Right atrium auricular region (tissue), 2 donors: ENCODE data around the gene BAHD1. TPM values are rescaled to one million over a fixed set of nuclear protein-coding genes. Genes with fewer than 3 reads are reported as not detected.

Source experiments
- DNase-seq: peaks from one replicate; pipeline ENCODE4 v3.0.0-alpha.2; 2019; ENCODE audit warnings: low spot score
- H3K27ac ChIP-seq, 2 donors: fragments of 200-600 bp; sonication (generic); 1 replicate in 1 of 2; 2 replicates in 1 of 2; pipeline ENCODE4 v1.5.1; 2016 to 2019
- H3K27me3 ChIP-seq, 2 donors: fragments of 200-600 bp; sonication (generic); one replicate each; pipeline versions ENCODE4 v1.5.1 to v1.6.0; 2017 to 2019
- H3K36me3 ChIP-seq: fragments of 200-600 bp; sonication (generic); one replicate; pipeline ENCODE4 v1.5.1; 2016
- H3K4me1 ChIP-seq, 2 donors: fragments of 200-600 bp; sonication (generic); one replicate each; pipeline versions ENCODE4 v1.5.1 to v1.6.0; 2017 to 2019
- H3K4me3 ChIP-seq, 2 donors: fragments of 200-600 bp; sonication (generic); 1 replicate in 1 of 2; 2 replicates in 1 of 2; pipeline ENCODE4 v1.5.1; 2017 to 2019; ENCODE audit warnings: mild to moderate bottlenecking in 1 of 2, moderate library complexity in 1 of 2
- H3K9me3 ChIP-seq, 2 donors: fragments of 200-600 bp; sonication (generic); one replicate each; pipeline ENCODE4 v1.5.1; 2019
- total RNA-seq, 2 donors: library from RNA; depleted of rRNA; stranded (reverse); fragments of >200 nt; gene quantifications; one replicate each; pipeline ENCODE4 v1.1.0, GENCODE V29; 2016
- TF ChIP-seq, protein P1 (sequence below), 2 donors: fragments of 200-600 bp; sonication (generic); IDR thresholded peaks; one replicate each; pipeline ENCODE4 v1.5.1; 2019; ENCODE audit warnings: antibody characterized with exemption in 2 of 2

Gene BAHD1
- total RNA-seq, 2 donors from 2014 or later = 11.6 to 19.2 TPM

DNA sequence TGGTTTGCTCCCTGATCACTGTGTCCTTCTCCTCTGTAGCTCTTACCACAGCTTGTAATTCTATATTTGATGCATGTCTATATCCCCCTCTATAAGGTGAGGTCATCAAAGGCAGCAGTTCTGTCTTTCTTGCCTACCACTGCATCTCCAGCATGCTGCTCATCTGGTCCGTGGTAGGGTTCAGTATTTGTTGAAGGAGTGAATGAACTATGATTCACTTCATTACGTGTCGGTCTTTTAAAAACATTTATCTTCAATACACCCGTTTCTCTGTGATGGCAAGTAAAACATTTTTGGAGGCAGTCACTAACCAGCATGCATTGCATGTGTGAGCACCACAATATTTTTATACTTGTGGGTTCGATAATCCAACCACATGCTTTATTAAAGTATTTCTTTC, 57.7 kb downstream of the BAHD1 start:
- Histone ChIP-seq H3K4me3 (no peak overlapping the region), H3K9me3 (no peaks in the 10 kb centered on the region), H3K36me3 (no peaks in the 10 kb centered on the region), H3K27me3 (no peaks in the 10 kb centered on the region), H3K27ac (no peak overlapping the region), H3K4me1 (no peaks in the 10 kb centered on the region)
- TF ChIP-seq, protein P1, sequence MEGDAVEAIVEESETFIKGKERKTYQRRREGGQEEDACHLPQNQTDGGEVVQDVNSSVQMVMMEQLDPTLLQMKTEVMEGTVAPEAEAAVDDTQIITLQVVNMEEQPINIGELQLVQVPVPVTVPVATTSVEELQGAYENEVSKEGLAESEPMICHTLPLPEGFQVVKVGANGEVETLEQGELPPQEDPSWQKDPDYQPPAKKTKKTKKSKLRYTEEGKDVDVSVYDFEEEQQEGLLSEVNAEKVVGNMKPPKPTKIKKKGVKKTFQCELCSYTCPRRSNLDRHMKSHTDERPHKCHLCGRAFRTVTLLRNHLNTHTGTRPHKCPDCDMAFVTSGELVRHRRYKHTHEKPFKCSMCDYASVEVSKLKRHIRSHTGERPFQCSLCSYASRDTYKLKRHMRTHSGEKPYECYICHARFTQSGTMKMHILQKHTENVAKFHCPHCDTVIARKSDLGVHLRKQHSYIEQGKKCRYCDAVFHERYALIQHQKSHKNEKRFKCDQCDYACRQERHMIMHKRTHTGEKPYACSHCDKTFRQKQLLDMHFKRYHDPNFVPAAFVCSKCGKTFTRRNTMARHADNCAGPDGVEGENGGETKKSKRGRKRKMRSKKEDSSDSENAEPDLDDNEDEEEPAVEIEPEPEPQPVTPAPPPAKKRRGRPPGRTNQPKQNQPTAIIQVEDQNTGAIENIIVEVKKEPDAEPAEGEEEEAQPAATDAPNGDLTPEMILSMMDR (IDR thresholded peaks at IDR 0.05) = no peak
- no peak for DNase-seq

DNA sequence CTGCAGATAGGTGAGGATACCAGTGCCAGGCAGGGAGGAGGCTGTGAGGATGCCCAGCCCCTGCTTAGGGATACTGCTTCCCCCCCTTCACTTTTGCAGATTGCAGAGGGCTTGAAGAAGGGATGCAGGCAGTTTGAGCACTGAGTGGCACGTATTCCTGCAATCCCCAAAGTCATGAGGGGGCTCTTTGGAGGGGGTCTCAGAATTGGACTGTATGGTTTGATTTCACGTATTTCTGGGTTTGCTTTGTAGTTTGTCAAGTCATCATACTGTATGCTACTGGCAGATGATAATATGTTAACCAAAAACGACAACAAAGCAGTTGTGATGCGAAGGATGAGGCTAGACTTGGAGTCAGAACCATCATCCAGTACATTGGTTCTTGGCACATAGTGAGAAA, 58.1 kb downstream of the BAHD1 start:
- H3K4me3 ChIP-seq = no peak overlapping the region
- no peaks in the 10 kb centered on the region for H3K27me3 ChIP-seq
- no peaks in the 10 kb centered on the region for H3K9me3 ChIP-seq
- H3K36me3 ChIP-seq = no peaks in the 10 kb centered on the region
- TF ChIP-seq, protein P1 (IDR thresholded peaks at IDR 0.05) = no peak
- H3K27ac ChIP-seq = no peak overlapping the region
- DNase-seq = no peak
- no peaks in the 10 kb centered on the region for H3K4me1 ChIP-seq

DNA sequence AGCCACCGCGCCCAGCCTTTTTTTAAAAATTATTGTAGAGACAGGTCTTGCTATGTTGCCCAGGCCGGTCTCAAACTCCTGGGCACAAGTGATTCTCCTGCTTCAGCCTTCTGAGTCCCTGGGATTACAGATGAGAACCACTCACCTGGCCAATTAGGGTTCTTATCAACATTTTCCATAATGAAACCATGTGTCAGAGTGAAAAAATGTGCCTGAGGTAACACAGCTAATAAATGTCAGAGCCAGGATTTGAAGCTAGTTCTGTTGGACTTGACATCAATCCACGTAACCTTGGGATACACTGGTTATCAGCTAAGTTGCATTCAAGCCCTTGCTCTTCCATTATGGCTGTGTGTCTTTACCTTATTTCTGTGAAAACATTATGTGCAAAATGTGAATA, 59.2 kb downstream of the BAHD1 start:
- Histone ChIP-seq H3K4me1 (no peaks in the 10 kb centered on the region), H3K9me3 (no peaks in the 10 kb centered on the region), H3K27ac (no peak overlapping the region), H3K27me3 (no peaks in the 10 kb centered on the region), H3K36me3 (no peaks in the 10 kb centered on the region), H3K4me3 (no peak overlapping the region)
- TF ChIP-seq, protein P1 (IDR thresholded peaks at IDR 0.05) = no peak
- DNase-seq = no peak

DNA sequence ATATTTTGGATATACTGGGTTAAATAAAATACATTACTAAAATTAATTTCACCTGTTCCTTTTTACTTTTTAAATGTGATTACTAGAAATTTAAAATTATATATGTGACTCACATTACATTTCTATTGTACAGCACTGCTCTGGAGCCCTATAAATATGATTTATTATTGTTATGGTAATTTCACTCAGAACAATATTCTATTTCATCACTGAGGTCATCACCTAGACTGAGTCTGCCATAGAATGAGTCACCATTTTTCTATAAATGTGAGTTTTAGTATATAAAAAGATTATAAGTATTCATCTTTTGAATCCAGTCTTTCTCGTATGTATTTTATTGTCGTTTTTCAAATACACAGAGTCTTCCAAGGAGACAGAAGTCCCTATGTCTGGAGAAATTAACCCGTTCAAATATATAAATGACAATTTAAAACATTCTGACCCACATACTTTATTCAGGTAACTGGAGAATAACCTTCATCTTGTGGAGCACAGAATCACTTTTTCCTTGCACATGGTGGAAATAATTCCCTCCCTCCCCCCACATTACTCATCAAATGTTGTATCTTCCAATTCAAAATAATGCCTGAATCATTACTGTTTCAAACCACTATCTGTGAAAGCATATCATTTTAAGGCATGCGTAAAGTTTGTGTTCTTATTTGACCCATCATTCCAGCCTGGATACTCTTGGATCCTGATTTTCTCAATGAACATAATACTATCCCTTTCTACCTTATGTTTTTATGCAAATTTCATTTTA, 60.0 kb downstream of the BAHD1 start:
- no peak overlapping the region for H3K4me3 ChIP-seq

DNA sequence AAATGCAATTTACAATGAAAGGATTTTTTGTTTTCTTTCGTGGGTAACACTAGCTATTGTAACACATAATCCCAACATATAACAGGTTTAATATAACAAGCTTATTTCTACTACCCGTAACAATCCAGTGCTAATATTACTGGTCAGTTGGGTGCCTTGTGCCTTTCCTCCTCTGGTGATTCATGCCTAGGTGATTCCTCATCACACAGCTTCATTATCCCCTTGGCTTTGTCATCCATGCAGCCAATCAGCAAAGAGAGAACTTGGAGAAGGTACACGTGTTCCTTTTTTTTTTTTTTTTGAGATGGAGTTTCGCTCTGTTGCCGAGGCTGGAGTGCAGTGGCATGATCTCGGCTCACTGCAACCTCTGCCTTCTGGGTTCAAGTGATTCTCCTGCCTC, 60.7 kb downstream of the BAHD1 start:
- no peak overlapping the region for H3K27ac ChIP-seq
- H3K27me3 ChIP-seq = no peaks in the 10 kb centered on the region
- H3K4me1 ChIP-seq = no peaks in the 10 kb centered on the region
- DNase-seq = no peak
- H3K4me3 ChIP-seq = no peak overlapping the region
- TF ChIP-seq, protein P1 (IDR thresholded peaks at IDR 0.05) = no peak
- no peaks in the 10 kb centered on the region for H3K9me3 ChIP-seq
- no peaks in the 10 kb centered on the region for H3K36me3 ChIP-seq

More for the DNA sequence above, 60.0 kb downstream of the BAHD1 start:
- no peaks in the 10 kb centered on the region for H3K36me3 ChIP-seq
- no peaks in the 10 kb centered on the region for H3K4me1 ChIP-seq
- H3K9me3 ChIP-seq = no peaks in the 10 kb centered on the region
- H3K27me3 ChIP-seq = no peaks in the 10 kb centered on the region
- DNase-seq = no peak
- no peak overlapping the region for H3K27ac ChIP-seq
- TF ChIP-seq, protein P1 (IDR thresholded peaks at IDR 0.05) = no peak
